Putamen (tissue), 1 donor: ENCODE measurements around the gene SRCIN1.
"Not testable (repeated sequence)": the region's sequence is repeated elsewhere in the genome, so short reads cannot be mapped to it uniquely, and the experiment has no call there.

Experiments used
- DNase-seq: peaks from one replicate; pipeline ENCODE4 v3.0.0-alpha.2; 2016; ENCODE audit warnings: low spot score

Gene SRCIN1

GRCh38 chr17:38509772-38510420, 95.9 kb downstream of the SRCIN1 start:
- no peak for DNase-seq

GRCh38 chr17:38508954-38509771, 96.6 kb downstream of the SRCIN1 start:
- peak; percentile 85 for DNase-seq

GRCh38 chr17:38508570-38508950, 97.2 kb downstream of the SRCIN1 start:
- no peak for DNase-seq

- DNase-seq = no peak
These were observed 97.7 kb downstream of the SRCIN1 start for GRCh38 chr17:38507921-38508569.

GRCh38 chr17:38507436-38507835, 98.3 kb downstream of the SRCIN1 start:
- no peak for DNase-seq

- no peak for DNase-seq
These were observed 101.5 kb downstream of the SRCIN1 start for GRCh38 chr17:38504216-38504615.

GRCh38 chr17:38503286-38503913, 102.4 kb downstream of the SRCIN1 start:
- DNase-seq = not testable (repeated sequence)

- DNase-seq = not testable (repeated sequence)
These were observed 104.0 kb downstream of the SRCIN1 start for GRCh38 chr17:38501718-38502117.

- not testable (repeated sequence) for DNase-seq
These were observed 106.5 kb downstream of the SRCIN1 start for GRCh38 chr17:38499230-38499629.

- no peak for DNase-seq
These were observed 107.4 kb downstream of the SRCIN1 start for GRCh38 chr17:38498353-38498752.

- DNase-seq = not testable (repeated sequence)
These were observed 108.1 kb downstream of the SRCIN1 start for GRCh38 chr17:38497656-38498055.

GRCh38 chr17:38494152-38494551, 111.6 kb downstream of the SRCIN1 start:
- DNase-seq = not testable (repeated sequence)

- peak; percentile 77 for DNase-seq
These were observed 113.4 kb downstream of the SRCIN1 start for GRCh38 chr17:38492067-38493040.

GRCh38 chr17:38491346-38492066, 114.2 kb downstream of the SRCIN1 start:
- not testable (repeated sequence) for DNase-seq

- DNase-seq = not testable (repeated sequence)
These were observed 116.0 kb downstream of the SRCIN1 start for GRCh38 chr17:38489774-38490173.

- DNase-seq = not testable (repeated sequence)
These were observed 120.0 kb downstream of the SRCIN1 start for GRCh38 chr17:38485681-38486298.

GRCh38 chr17:38485146-38485468, 120.6 kb downstream of the SRCIN1 start:
- DNase-seq = no peak

GRCh38 chr17:38484242-38485145, 121.3 kb downstream of the SRCIN1 start:
- peak; percentile 93 for DNase-seq

GRCh38 chr17:38482700-38483043, 123.1 kb downstream of the SRCIN1 start:
- DNase-seq = not testable (repeated sequence)
